NCI-H1105 treated with DMSO at 0.1 percent for 48 hours (cell line): Measurements from ENCODE around the gene C1QTNF4.
"Not testable (repeated sequence)": the region's sequence is repeated elsewhere in the genome, so short reads cannot be mapped to it uniquely, and the experiment has no call there.

Source experiments
- DNase-seq: peaks from one replicate; lab custom pipeline; 2025; lab: John Stamatoyannopoulos, UW

Gene C1QTNF4

GRCh38 chr11:47565340-47566148 is 28.7 kb downstream of the C1QTNF4 start, which contains the start of gene PTPMT1:
Gene PTPMT1, plus strand, starts transcription at chr11:47565599. Its CDS starts 24 bp downstream, at chr11:47565623.
- peak; percentile 13 for DNase-seq

- DNase-seq = no peak
Measured at GRCh38 chr11:47564933-47565339, 29.3 kb downstream of the C1QTNF4 start.

- DNase-seq = not testable (repeated sequence)
Measured at GRCh38 chr11:47564366-47564765, 29.8 kb downstream of the C1QTNF4 start.

GRCh38 chr11:47562393-47562792 is 31.8 kb downstream of the C1QTNF4 start:
- not testable (repeated sequence) for DNase-seq

- no peak for DNase-seq
Measured at GRCh38 chr11:47560426-47560825, 33.8 kb downstream of the C1QTNF4 start.

GRCh38 chr11:47558695-47559094 is 35.5 kb downstream of the C1QTNF4 start:
- no peak for DNase-seq

- not testable (repeated sequence) for DNase-seq
Measured at GRCh38 chr11:47557004-47557403, 37.2 kb downstream of the C1QTNF4 start.

GRCh38 chr11:47553406-47553743 is 40.8 kb downstream of the C1QTNF4 start:
- no peak for DNase-seq

- DNase-seq = peak; percentile 93
Measured at GRCh38 chr11:47552566-47553405, 41.4 kb downstream of the C1QTNF4 start, which contains the start of gene CELF1. Gene CELF1, minus strand, starts transcription at chr11:47553132. Its CDS starts 53,609 bp downstream, at chr11:47499523.

GRCh38 chr11:47552056-47552565 is 42.1 kb downstream of the C1QTNF4 start:
- DNase-seq = peak; percentile 39

- no peak for DNase-seq
Measured at GRCh38 chr11:47551086-47551485, 43.1 kb downstream of the C1QTNF4 start.

GRCh38 chr11:47550288-47551047 is 43.7 kb downstream of the C1QTNF4 start:
- DNase-seq = no peak

- not testable (repeated sequence) for DNase-seq
Measured at GRCh38 chr11:47546274-47546673, 47.9 kb downstream of the C1QTNF4 start.

GRCh38 chr11:47545298-47545697 is 48.9 kb downstream of the C1QTNF4 start:
- no peak for DNase-seq

- DNase-seq = no peak
Measured at GRCh38 chr11:47541070-47541469, 53.1 kb downstream of the C1QTNF4 start.

- DNase-seq = peak; percentile 24
Measured at GRCh38 chr11:47539681-47540039, 54.6 kb downstream of the C1QTNF4 start.
